Fibroblast of the aortic adventitia (primary cell): Measurements from ENCODE around the gene NCAPD2. TPM values are rescaled to one million over a fixed set of nuclear protein-coding genes. Genes with fewer than 3 reads are reported as not detected.
"Not testable (repeated sequence)": the region's sequence is repeated elsewhere in the genome, so short reads cannot be mapped to it uniquely, and the experiment has no call there.

ENCODE experiments used
- DNase-seq: peaks from one replicate; pipeline ENCODE4 v3.0.0-alpha.2; 2010; ENCODE audit warnings: low read depth
- H3K4me3 ChIP-seq: 2 replicates; pipeline ENCODE4 v1.5.1; 2011; ENCODE audit warnings: low read depth, mild to moderate bottlenecking, control low read depth, low read length, moderate library complexity
- CTCF ChIP-seq: IDR thresholded peaks from 2 replicates; pipeline ENCODE4 v1.5.1; 2011; ENCODE audit warnings: mild to moderate bottlenecking, low read length, control low read depth, inconsistent platforms; ENCODE audit not compliant: insufficient read depth
- total RNA-seq: library from RNA; depleted of rRNA; stranded (reverse); fragments of >200 nt; gene quantifications from 2 replicates; pipeline ENCODE4 v1.2.3, GENCODE V29; 2012; ENCODE audit warnings: low replicate concordance

Gene NCAPD2
- total RNA-seq, 1 donor: 43.1 TPM

GRCh38 chr12:6551496-6552139, 57.7 kb downstream of the NCAPD2 start:
- TF ChIP-seq CTCF: no peak
- peak overlapping the region; percentile 49 for H3K4me3 ChIP-seq
- DNase-seq: peak; percentile 80

GRCh38 chr12:6552140-6552551, 58.2 kb downstream of the NCAPD2 start:
- peak overlapping the region; percentile 49 for H3K4me3 ChIP-seq
- TF ChIP-seq CTCF: no peak
- DNase-seq: peak; percentile 53

- TF ChIP-seq CTCF: no peak
- DNase-seq: peak; percentile 86
- peak overlapping the region; percentile 49 for H3K4me3 ChIP-seq
Observed at GRCh38 chr12:6553051-6553868, 59.4 kb downstream of the NCAPD2 start.

- DNase-seq: peak; percentile 90
- peak overlapping the region; percentile 87 for H3K4me3 ChIP-seq
Observed at GRCh38 chr12:6554168-6555017, 60.5 kb downstream of the NCAPD2 start.

GRCh38 chr12:6555018-6555691, 61.3 kb downstream of the NCAPD2 start:
- no peak for TF ChIP-seq CTCF
- no peak for DNase-seq
- H3K4me3 ChIP-seq: peak overlapping the region; percentile 87

More at GRCh38 chr12:6554168-6555017, 60.5 kb downstream of the NCAPD2 start:
- peak; percentile 78 for TF ChIP-seq CTCF

GRCh38 chr12:6556496-6556817, 62.6 kb downstream of the NCAPD2 start:
- DNase-seq, H3K4me3 ChIP-seq: not testable (repeated sequence)
